Left colon (tissue), 2 donors: ENCODE data around the gene ZNF532. TPM values are rescaled to one million over a fixed set of nuclear protein-coding genes. Genes with fewer than 3 reads are reported as not detected.
A peak's percentile ranks its signal among the peaks of the same experiment; 100 is the strongest.

Experiments used
- ATAC-seq: fragments of 200-7000 bp; cut with Tn5 transposase; one replicate; pipeline ENCODE4 v1.9.1; 2020; ENCODE audit warnings: mild to moderate bottlenecking, moderate library complexity
- DNase-seq, 2 donors: peaks; one replicate each; pipeline ENCODE4 v3.0.0-alpha.2; 2020
- intact Hi-C, 2 donors: fragments of 100-400 bp; cut with DNase I in 1 of 2; cut with micrococcal nuclease in 1 of 2; formaldehyde crosslinking; loops; one replicate each; pipeline versions ENCODE4 v1.11.2 to v1.14.0; 2022; cut with DNase I, micrococcal nuclease
- total RNA-seq, 2 donors: library from RNA; stranded (reverse); fragmentation: NEBNext Ultra II Directional; extraction: Animal tissue kit (Norgen Biotek cat#: 25700); gene quantifications; one replicate each; pipeline ENCODE4 v1.2.1, GENCODE V29; 2021
- donor health status: DM: no; HTN: no; CAD: no.
- donor health status: DM: yes; HTN: yes; CAD: no.

ZNF532 gene
- total RNA-seq, 2 donors from 2014 or later = 7.1 to 17.2 TPM

DNA sequence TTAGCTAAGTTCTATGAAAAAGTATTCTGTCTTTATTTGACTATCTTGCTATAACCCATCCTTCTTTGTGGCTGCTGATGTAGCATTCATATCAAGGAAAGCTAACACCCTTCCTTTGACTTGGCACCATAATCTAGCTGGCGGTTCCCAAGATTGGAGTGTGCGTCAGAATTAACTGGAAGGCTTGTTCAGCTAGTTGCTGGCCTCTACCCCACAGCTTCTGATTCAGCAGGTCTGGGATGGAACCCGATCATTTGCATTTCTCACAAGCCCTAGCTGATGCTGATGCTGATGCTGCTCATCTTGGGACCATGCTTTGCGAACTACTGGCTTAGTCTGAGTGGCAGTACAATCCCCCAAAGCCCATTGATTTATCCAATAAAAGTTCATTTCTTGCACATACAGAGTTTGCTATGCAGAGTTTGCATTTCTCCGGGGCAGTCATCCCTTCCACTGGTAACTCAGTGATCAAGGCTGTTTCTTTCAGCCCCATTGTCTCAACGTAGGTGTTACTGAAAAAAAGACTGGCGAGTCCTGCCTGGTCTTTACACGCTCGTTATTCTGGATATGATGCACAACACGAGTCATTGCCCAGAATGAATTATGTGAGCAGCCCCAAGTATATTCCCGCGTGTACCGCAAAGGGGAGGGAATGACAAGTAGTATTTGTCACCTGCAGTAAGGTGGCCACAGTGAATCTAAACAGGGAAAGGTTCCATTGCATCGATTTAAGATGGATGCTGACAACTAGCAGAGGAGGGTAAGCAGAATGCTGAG is 96.5 kb downstream of the ZNF532 start:
- intact Hi-C loops = no loop called here
- ATAC-seq (no peak), DNase-seq (no peak)

DNA sequence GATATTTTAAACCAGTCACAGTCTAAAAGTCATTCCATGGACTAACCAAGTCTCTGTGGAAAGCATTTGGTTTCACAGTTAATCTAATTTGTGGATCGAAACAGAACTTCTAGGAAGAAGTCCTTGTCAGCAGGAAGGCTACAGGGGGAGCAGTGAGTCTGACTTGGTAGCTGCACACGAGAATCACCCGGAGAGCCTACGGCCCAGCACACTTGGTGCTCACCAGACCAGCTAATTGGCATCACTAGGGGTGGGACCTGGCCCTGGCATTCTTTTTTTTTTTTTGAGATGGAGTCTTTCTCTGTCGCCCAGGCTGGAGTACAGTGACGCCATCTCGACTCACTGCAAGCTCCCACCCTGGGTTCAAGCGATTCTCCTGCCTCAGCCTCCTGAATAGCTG is 97.7 kb downstream of the ZNF532 start:
- DNase-seq = no peak
- intact Hi-C loops = no loop called here
- no peak for ATAC-seq

DNA sequence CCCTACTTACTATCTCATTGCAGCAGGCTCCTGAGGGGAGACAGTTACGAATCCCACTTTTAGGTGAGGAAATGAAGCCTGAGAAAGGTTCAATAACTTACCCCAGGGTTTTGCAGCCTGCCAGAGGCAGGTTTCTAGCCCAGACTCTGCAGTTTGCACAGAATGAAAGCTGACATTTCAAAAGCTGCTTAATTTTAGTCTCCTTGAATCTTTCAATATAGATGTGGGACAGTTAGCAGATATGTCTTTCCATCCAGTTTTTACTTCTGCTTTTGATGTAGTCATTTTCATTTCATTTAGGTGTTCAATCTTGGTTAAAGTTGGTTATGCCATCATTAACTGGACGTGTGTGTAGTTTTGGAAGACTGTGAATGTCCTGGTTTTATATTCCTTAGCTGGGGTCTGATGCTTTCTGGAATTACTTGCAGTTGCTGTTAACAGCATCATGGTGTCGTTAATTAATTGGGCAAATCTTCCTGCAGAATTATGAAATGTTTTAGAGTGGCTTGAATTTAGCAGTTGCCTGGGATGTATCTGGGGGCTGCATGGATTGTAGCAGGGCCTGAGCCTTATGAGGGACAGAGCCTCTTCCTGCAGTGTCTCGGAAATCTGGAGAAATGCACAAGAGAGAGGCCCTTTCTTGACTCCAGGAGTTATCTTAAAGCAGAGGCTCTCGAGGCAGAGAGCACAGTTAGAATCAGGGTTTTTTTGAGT is 100.8 kb downstream of the ZNF532 start:
- intact Hi-C loops = no loop called here
- no peak for ATAC-seq
- DNase-seq = no peak

DNA sequence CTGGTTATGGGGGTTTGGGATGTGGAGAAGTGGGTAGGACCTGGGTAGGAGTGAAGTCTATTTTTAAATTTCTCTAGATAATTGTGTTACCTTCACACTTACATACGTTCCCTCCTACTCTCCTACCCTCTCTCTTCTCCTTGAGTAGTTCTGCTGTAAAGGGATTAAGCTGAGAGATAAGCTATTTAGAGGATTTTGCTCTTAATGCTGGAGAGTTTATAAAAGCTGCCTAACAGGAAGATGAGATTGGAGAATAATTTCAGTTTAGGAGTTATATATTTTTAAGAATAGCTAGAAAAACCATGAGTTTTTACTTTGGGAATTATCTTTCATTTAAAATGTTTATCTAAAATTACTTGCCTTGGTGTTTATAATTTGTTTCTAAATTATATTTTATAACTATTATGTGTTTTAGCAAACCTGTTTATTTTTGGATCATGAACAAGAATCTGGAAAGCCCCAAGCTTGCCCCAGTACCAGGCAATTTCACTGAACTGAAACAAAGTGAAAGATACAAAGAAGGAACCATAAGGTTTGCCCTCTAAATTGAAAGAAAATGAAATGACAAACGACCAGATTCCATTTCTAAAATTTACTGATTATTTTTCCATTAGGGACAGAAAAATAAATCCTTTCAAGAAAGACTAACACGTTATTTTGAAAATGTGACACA is 101.5 kb downstream of the ZNF532 start:
- intact Hi-C loops = no loop called here
- DNase-seq = no peak
- no peak for ATAC-seq

DNA sequence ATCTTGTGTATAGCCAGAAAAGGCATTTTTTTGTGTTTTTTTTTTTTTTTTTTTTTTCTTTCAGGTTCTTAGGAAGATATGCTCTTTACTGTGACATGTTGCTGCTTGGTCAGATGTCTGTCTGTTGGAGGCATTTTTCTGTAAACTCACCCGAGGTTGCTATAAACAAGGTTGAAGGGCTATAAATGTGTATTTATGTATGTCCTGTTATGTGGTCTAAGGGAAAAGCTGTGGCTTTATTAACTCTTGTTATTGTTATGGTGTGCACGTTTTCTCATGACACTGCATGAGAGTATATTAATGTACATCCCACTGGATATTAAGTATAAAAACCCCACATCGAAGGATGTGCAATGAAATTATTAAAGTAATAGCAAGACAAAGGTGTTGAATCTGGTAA is 102.0 kb downstream of the ZNF532 start:
- ATAC-seq (no peak), DNase-seq (no peak)
- intact Hi-C loops = no loop called here

DNA sequence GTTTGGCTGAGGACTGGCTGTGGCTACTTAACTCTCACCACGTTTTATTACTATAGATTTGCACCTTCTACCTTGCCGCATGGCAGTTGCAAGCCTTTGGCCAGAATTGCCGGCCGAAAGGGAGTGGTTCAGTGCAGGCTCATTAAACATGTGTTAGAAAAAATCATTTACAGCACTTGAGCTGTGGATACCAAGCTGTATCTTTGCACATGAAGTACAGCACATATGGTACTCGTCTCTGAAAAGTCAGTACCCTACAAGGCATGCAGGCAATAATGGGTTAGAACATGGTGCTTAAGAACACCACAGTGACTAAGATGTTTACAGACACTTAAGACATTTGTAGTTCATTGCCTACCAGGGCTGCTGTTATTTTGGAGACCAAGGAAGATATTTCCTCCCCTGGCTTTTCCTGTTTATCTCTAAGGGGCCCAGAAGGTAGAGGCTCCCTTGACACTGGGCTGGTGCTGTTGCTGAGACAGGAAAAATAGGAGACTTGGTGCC is 103.1 kb downstream of the ZNF532 start:
- peak; percentile 40 to 57 for DNase-seq
- intact Hi-C loops = no loop called here

DNA sequence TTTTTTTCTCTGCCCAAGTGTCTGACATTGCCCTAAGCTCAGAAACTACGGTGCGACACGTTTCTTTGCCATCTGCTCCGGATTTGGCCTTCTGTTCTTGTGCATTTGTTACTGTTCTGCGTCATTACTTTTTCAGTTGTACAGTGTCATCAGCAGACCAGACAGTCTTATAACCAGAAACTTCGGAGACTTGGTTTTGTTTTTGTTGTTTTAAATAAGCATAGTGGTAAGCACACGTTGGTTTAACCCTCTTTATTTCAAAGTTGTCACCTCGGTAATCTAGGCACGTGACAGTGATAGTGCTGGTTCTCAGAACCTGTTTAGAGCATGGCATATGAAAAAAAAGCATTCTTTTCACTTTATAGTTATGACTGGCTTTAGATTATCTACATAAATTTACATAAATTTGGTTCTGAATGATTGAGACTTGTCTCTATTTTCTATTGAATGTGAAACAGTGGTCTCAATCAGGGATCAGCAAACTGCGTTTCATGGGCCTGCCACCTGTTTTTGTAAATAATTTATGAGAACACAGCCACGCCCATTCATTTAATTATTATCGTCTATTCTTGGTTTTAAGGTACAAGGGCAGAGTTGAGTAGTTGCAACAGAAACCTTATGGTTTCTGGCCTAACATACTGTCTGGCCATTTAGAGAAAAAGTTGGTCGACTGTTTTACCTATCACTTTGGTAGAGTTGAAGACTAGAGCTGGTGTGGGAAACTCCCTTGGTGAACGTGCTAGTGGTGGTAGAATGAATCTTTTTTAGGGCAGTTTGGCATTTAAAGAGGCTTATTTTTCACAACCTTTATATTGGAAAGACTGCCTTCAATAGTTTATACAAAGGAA is 106.5 kb downstream of the ZNF532 start:
- ATAC-seq = no peak
- intact Hi-C loops = no loop called here

More for the DNA sequence above, 103.1 kb downstream of the ZNF532 start:
- ATAC-seq = peak; percentile 94

DNA sequence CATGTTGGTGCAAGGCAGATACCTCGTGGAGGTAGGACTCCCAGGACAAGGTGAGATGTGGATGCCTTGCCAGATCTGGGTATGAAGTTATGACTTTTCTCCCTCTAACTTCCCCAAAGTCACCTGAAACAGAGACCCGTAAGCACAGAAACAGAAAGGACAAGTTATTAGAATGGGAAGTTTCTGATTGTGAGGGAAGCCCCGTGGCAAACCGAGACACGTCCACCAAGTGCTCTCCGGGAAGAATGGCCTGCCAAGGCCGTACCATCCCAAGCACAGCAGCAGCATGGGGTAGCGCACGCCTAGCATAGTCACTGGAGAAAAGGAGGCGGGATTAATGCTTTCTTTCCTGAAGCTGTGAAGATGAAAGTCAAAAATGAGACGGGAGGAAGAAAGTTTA is 110.6 kb downstream of the ZNF532 start:
- no peak for DNase-seq
- intact Hi-C loops = no loop called here
- ATAC-seq = no peak

More for the DNA sequence above, 106.5 kb downstream of the ZNF532 start:
- DNase-seq = no peak

DNA sequence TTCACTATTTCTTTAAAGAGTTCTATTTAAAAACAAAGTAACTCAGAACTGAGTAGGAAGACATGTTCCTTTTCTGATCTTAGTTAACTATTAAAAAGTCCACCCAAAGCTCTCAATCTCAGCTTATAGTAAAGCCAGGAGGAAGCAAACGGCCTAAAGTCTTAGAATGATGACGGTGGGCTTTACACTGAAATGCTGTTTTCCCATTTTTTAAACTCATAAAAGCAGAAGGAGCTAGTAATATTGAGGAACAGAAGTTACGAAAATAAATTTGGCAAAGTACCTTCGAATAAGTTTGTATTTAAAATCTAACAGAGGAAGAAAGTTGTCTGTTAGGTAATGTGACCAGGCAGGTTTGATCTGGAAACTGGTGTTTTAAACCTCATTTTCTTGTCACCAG is 111.1 kb downstream of the ZNF532 start:
- ATAC-seq = no peak
- DNase-seq = no peak
- intact Hi-C loops = no loop called here

DNA sequence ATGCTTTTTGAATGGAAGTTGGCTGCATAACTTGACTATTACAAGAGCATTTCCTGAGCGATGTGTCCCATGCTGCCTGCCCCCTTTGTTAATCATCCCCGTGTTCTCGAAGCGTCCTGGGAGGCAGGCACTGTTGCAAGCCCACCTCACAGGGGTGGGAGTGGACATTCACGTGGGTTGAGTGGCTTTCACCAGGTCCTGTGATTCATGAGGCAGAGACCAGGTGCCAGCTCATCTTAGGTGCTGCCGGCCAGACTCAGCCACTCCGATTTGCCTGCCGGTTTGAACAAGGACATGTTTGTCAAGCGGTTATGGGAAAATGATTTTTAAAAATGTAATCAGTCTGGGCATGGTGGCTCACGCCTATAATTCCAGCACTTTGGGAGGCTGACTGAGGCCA is 112.5 kb downstream of the ZNF532 start:
- DNase-seq = no peak
- intact Hi-C loops = no loop called here
- ATAC-seq = no peak

DNA sequence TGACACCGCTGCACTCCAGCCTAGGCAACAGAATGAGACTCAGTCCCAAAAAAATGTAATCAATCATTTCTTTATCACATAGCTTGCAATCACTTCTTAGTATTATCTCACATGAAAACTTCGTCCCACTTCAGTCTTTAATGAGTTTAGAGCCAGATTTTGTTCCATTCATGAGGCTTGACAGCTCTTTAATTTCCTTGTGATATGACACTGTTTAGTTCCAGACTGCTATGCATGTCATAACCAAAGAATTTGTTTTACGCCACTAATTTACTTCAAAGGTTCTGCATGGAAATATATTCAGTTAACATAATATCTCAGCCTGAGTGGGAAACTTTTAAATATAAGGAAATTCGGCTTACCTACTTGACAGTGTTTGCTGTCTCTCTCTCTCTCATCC is 113.1 kb downstream of the ZNF532 start:
- ATAC-seq (no peak), DNase-seq (no peak)
- intact Hi-C loops = no loop called here

DNA sequence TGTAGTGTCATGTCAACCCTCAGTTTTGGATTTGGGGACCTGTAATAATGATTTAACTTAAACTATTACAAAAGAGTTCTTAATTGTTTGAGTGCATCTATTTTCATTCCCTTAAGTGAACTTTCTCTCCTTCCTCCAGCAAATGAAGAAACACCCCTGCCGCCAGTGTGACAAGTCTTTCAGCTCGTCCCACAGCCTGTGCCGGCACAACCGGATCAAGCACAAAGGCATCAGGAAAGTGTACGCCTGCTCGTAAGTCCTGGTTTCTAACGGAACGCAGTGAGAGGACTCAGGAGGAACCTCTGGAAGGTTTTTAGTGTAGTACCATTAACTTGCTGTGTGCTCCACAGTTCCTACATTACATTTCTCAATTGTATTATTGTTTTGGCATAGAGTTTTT is 114.2 kb downstream of the ZNF532 start:
- ATAC-seq = no peak
- intact Hi-C loops = no loop called here
- DNase-seq = no peak

DNA sequence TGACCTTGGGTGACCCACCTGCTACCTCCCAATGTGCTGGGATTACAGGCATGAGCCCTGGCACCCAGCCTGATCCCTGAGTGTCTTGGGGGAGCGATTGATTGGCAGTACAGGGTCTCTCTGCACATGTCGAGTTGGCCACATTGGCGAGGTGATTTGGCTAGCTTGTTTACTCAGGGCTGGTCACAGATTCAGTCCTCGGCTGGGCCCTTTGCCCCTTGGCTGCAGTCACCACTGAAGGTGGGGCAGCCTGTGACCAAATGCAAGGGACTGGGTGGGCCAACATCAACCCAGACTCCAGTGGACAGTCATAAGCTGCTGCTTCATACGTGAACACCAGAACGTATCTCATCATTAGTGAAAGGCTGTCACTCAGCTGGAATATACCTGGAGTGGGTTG is 114.9 kb downstream of the ZNF532 start:
- DNase-seq (no peak), ATAC-seq (no peak)
- intact Hi-C loops = no loop called here

DNA sequence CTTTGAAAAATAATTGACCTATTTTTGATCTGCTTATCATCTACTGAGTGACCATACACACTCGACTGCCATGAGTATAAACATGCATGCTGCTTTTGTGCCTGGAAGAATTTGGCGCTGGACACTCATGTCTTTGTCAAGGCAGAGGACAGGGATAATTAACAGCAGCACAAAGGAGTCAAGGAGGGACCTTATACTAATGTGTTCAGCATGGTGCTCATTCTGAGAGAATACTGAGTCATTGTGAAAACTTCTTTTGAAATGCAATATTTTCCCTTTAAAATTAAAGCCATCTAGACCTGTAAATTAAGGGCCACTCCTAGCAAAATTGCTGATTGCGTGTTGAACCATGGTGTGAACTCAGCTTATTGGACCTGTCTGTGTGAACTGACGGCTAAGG is 116.3 kb downstream of the ZNF532 start:
- intact Hi-C loops = no loop called here
- DNase-seq (no peak), ATAC-seq (no peak)

DNA sequence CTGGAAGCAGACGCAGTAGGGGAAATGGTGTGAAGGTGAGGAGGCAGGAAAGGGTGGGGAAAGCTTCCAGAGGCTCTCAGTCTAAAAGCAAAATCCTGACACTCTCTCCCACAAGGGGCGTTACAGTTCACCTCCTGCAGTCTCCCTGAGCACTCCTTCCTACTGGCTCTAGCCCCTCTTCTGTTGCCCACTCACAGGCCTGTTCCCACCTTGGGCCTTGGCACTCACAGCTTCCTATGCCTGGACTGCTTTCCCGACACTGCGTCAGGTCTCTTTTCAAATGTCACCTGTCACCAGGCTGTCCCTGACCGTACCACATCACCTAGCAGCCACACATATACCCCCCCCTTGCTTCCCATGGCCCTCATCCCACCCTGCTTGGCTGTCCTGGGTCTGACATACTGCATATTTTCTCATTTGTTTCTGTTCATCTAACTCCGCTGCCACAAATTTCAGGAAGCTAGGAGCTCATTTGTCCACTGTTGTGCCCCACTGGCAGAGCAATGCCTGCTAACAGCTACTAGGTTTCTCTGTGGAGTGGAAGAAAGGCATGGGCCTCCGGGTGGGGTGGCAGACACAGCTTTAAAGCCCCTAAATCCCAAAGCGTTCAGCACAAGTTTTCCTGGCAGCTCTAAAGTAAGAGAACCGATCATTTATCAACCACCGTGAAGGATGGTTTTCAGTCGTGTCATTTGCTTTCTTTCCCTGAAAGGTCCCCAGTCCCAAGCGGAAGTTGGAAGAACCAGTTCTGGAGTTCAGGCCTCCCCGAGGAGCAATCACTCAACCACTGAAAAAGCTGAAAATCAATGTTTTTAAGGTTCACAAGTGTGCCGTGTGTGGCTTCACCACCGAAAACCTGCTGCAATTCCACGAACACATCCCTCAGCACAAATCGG is 118.8 kb downstream of the ZNF532 start:
- no peak for DNase-seq
- intact Hi-C loops = no loop called here
- no peak for ATAC-seq

DNA sequence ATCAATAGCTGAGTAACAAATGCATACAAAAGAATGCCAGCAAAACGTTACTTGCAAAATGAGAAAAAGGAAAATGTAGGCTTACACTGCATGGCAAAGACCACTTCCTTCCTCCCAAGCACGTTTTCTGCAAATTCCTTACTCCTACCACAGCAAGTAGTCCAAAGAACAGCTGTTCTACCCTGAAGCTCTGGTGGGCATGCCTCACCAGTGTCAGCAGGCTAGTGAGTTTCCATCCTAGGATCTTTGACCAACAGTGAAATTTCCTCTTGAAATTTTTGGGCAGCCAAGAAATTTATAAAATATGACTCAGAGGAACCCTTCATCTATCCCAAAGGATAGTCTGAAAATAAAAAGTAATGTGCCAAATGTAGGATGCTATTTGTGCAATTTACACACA is 123.9 kb downstream of the ZNF532 start:
- no peak for ATAC-seq
- intact Hi-C loops = no loop called here

DNA sequence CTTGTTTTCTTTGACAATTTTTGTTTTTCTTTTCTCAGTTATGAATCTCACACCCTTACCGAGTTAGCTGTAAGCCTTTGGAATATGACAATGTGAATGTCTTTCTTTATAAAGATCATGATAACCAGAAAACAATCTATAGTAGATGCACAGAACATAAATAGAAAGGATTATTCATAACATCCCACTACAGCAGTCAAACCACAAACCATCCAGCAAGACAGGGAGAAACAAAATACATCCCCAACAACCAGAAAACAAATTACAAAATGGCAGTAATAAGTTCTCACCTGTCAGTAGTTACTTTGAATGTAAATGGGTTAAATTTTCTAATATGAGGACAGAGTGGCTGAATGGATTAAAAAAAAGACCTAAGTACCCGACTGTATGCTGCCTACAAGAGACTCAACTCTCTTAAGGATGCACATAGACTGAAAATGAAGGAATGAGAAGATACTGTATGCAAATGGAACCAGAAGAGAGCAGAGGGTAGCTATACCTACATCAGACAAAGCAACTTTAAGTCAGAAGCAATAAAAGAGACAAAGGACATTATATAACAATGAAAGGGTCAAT is 124.6 kb downstream of the ZNF532 start:
- intact Hi-C loops = no loop called here
- DNase-seq (no peak), ATAC-seq (no peak)

More for the DNA sequence above, 123.9 kb downstream of the ZNF532 start:
- no peak for DNase-seq

DNA sequence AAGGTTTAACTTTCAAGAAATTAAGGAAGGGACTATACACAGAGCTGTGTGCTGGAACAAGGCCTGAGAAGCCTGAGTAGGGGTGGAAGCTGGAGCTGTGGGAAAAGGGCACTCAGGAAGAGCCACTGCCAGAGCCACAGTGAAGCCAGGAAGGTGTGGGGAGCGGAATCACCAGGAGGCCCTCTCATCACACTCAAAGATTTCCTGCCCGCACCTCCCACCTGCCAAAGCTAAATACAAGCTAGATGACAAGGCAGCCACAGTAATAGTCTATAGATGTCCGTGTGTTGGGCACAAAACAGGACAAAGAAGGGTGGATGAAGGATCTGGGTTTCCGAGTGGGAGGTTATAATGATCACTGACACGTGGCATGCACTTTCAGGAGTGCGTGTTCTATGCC is 126.0 kb downstream of the ZNF532 start:
- intact Hi-C loops = no loop called here
- DNase-seq (no peak), ATAC-seq (no peak)
